ENCODE measurements around the gene CAP1. TPM values are rescaled to one million over a fixed set of nuclear protein-coding genes. Genes with fewer than 3 reads are reported as not detected.

Gene CAP1
- total and polyA plus RNA-seq, 9 of the 15 experiments (the other 6 are each of a cell fraction or from before 2014, with no cell fraction given), result 230 to 658 (median 281) TPM

DNA sequence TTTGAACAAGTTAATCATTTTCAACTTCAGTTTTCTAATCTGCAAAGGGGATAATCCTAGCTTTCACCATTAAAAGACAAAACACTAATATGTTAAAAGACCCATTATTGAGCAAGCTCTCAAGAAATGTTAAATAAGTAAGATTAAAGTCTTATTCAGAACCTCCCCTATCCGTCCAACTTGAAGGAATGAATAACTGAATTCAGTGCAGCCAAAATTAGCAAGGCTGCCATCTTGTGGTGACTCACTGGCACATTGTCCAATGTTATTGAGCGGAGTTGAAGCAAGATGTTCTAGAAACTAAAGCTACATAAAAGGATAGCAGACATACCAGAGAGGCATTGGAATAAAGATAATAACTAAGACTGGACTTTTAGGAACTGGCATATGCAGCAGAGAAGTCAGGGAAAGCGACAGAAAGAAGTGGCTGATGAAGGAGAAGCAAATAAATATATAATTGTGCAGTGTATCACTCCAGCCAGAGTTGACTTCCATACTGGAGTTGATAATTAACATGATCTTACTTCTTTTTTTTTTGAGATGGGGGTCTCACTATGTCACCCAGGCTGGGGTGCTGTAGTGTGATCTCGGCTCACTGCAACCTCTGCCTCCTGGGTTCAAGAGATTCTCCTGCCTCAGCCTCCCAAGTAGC is 8.2 kb upstream of the CAP1 start (continued):
- TF ChIP-seq, protein P1, sequence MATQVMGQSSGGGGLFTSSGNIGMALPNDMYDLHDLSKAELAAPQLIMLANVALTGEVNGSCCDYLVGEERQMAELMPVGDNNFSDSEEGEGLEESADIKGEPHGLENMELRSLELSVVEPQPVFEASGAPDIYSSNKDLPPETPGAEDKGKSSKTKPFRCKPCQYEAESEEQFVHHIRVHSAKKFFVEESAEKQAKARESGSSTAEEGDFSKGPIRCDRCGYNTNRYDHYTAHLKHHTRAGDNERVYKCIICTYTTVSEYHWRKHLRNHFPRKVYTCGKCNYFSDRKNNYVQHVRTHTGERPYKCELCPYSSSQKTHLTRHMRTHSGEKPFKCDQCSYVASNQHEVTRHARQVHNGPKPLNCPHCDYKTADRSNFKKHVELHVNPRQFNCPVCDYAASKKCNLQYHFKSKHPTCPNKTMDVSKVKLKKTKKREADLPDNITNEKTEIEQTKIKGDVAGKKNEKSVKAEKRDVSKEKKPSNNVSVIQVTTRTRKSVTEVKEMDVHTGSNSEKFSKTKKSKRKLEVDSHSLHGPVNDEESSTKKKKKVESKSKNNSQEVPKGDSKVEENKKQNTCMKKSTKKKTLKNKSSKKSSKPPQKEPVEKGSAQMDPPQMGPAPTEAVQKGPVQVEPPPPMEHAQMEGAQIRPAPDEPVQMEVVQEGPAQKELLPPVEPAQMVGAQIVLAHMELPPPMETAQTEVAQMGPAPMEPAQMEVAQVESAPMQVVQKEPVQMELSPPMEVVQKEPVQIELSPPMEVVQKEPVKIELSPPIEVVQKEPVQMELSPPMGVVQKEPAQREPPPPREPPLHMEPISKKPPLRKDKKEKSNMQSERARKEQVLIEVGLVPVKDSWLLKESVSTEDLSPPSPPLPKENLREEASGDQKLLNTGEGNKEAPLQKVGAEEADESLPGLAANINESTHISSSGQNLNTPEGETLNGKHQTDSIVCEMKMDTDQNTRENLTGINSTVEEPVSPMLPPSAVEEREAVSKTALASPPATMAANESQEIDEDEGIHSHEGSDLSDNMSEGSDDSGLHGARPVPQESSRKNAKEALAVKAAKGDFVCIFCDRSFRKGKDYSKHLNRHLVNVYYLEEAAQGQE (IDR thresholded peaks at IDR 0.05; ENCODE audit: borderline replicate concordance), result peak; percentile 76
- TF ChIP-seq, protein P1 (CRISPR knock-in tag; IDR thresholded peaks at IDR 0.05; ENCODE audit: low read depth), result no peak
- TF ChIP-seq ARHGAP35 (IDR thresholded peaks at IDR 0.05; ENCODE audit: partially characterized antibody), result no peak
- TF ChIP-seq MECOM (CRISPR knock-in tag; IDR thresholded peaks at IDR 0.05), result 0 out of 2 replicates have a peak, but pooled peaks have one; percentile 27
- peak; percentile 81 to 84 for TF ChIP-seq RAD21 (CRISPR knock-in tag; conservative IDR thresholded peaks at IDR 0.05 in 1 of 2, IDR thresholded peaks at IDR 0.05 in 1 of 2)
- TF ChIP-seq SMARCC2 (IDR thresholded peaks at IDR 0.05; ENCODE audit: low read depth), result peak; percentile 26; the same call in 1 of the 2 replicates
- peak in 1 of 2 experiments; percentile 81; a peak in 1 of 4 replicates for TF ChIP-seq ARNT (IDR thresholded peaks at IDR 0.05)
- 0 out of 3 replicates have a peak, but pooled peaks of 1 of the 2 experiments have one; percentile 28 for TF ChIP-seq CBX3 (IDR thresholded peaks at IDR 0.05; ENCODE audit: borderline replicate concordance in 1 of 2, low read length in 2 of 2)
- peak; percentile 65 for TF ChIP-seq BRD9 (IDR thresholded peaks at IDR 0.05; ENCODE audit: low read depth, partially characterized antibody)
